Hepatocyte (in vitro differentiated cells): ENCODE data around the gene ASB6.

ENCODE experiments used
- EZH2 ChIP-seq: fragments of 200-600 bp; sonication (generic); IDR thresholded peaks from 2 replicates; pipeline ENCODE4 v1.6.1; 2016; ENCODE audit warnings: antibody characterized with exemption, mild to moderate bottlenecking, borderline replicate concordance
- TF ChIP-seq, protein P1 (sequence below): fragments of 200-600 bp; sonication (generic); IDR thresholded peaks from 2 replicates; pipeline ENCODE4 v1.5.1; 2016; ENCODE audit warnings: antibody characterized with exemption, mild to moderate bottlenecking; ENCODE audit not compliant: poor library complexity

DNA sequence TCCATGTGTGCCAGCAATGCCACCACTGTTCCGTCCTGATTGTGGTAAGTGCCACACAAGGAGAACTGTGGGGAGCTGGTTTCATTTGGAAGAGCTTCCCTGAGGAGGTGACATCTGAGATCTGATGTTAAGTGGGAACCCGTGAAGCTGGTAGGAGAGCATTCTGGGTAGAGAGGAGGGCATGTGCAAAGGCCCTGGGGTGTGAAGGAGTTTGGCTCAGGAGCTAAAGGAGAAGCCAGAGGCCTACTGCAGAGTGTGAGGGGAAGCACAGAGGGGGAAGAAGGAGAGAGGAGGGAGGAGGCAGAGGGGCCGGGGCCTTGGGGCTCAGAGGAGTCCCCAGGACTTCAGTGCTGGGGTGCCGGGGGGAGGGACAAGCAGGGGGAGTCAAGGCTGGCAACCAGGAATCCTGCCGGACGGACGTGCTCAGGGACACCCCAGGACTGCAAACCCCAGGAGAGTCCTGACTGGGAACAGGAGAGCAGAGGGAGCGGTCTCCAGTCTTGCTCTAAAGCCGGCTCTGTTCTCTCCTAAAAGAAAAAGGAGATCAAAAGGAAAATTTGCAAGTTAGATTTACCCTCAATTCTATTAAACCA, 40.8 kb downstream of the ASB6 start:
- TF ChIP-seq, protein P1, sequence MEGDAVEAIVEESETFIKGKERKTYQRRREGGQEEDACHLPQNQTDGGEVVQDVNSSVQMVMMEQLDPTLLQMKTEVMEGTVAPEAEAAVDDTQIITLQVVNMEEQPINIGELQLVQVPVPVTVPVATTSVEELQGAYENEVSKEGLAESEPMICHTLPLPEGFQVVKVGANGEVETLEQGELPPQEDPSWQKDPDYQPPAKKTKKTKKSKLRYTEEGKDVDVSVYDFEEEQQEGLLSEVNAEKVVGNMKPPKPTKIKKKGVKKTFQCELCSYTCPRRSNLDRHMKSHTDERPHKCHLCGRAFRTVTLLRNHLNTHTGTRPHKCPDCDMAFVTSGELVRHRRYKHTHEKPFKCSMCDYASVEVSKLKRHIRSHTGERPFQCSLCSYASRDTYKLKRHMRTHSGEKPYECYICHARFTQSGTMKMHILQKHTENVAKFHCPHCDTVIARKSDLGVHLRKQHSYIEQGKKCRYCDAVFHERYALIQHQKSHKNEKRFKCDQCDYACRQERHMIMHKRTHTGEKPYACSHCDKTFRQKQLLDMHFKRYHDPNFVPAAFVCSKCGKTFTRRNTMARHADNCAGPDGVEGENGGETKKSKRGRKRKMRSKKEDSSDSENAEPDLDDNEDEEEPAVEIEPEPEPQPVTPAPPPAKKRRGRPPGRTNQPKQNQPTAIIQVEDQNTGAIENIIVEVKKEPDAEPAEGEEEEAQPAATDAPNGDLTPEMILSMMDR = no peak
- no peak for TF ChIP-seq EZH2
